T-cell (primary cell): ENCODE results near the gene SH2D2A. TPM values are rescaled to one million over a fixed set of nuclear protein-coding genes. Genes with fewer than 3 reads are reported as not detected.

Experiments used
- ATAC-seq, 4 experiments: fragments of 200-7000 bp in 3 of 4; fragments of 150-1000 bp in 1 of 4; cut with Tn5 transposase; replicated peaks in 1 of 4; 1 replicate in 3 of 4; 2 replicates in 1 of 4; pipeline ENCODE4 v1.10.0; 2021; ENCODE audit warnings: moderate library complexity in 3 of 4, mild to moderate bottlenecking in 2 of 4, moderate number of reproducible peaks in 1 of 4
- CTCF ChIA-PET, 2 donors: fragments of 300-600 bp; sonication (Branson Sonifier 250); formaldehyde crosslinking; loops; one replicate each; lab custom pipeline; 2022; ENCODE audit warnings: antibody characterized with exemption in 2 of 2; lab: Charles Lee
- POLR2A ChIA-PET, 2 donors: fragments of 300-600 bp; sonication (Branson Sonifier 250); formaldehyde crosslinking; loops; one replicate each; lab custom pipeline; 2022; ENCODE audit warnings: antibody characterized with exemption in 2 of 2; lab: Charles Lee
- DNase-seq, 35 experiments: peaks; one replicate each; pipeline versions ENCODE4 v3.0.0 to v3.0.0-alpha.2; 2013 to 2023
- H3K27ac ChIP-seq: one replicate; pipeline ENCODE4 v1.5.1; 2013; ENCODE audit warnings: low read length
- H3K27me3 ChIP-seq, 2 experiments: replicated peaks in 1 of 2; 1 replicate in 1 of 2; 2 replicates in 1 of 2; pipeline versions ENCODE4 v1.6.1 to v1.7.0; 2013; ENCODE audit warnings: low read length in 1 of 2, mixed read lengths in 1 of 2; ENCODE audit not compliant: control insufficient read depth in 2 of 2, insufficient read depth in 2 of 2; ENCODE audit errors: extremely low read depth in 1 of 2
- H3K36me3 ChIP-seq, 2 donors: 1 replicate in 1 of 2; 2 replicates in 1 of 2; pipeline versions ENCODE4 v1.6.1 to v1.7.0; 2013; ENCODE audit warnings: low read length in 1 of 2; ENCODE audit not compliant: control insufficient read depth in 2 of 2, insufficient read depth in 1 of 2; ENCODE audit errors: extremely low read depth in 1 of 2
- H3K4me1 ChIP-seq, 2 experiments: 1 replicate in 1 of 2; 2 replicates in 1 of 2; pipeline versions ENCODE4 v1.6.1 to v1.7.0; 2013; ENCODE audit warnings: low read length in 2 of 2, mixed read lengths in 1 of 2; ENCODE audit not compliant: insufficient read depth in 2 of 2, control insufficient read depth in 1 of 2; ENCODE audit errors: extremely low read depth in 1 of 2
- H3K4me3 ChIP-seq, 2 donors: 1 replicate in 1 of 2; 2 replicates in 1 of 2; pipeline versions ENCODE4 v1.5.1 to v1.7.0; 2013; ENCODE audit warnings: mild to moderate bottlenecking in 2 of 2, low read length in 1 of 2, moderate library complexity in 1 of 2; ENCODE audit not compliant: control insufficient read depth in 1 of 2; ENCODE audit errors: extremely low read depth in 1 of 2
- H3K9me3 ChIP-seq: 2 replicates; pipeline ENCODE4 v1.7.0; 2013
- H3K27ac Mint-ChIP-seq, 2 donors: one replicate each; pipeline ENCODE4 v1.8.0; 2020 to 2021; ENCODE audit warnings: mild to moderate bottlenecking in 2 of 2, mixed read lengths in 2 of 2
- H3K27me3 Mint-ChIP-seq, 2 donors: one replicate each; pipeline ENCODE4 v1.8.0; 2021 to 2022; ENCODE audit warnings: mixed read lengths in 2 of 2
- H3K36me3 Mint-ChIP-seq: one replicate; pipeline ENCODE4 v1.8.0; 2021; ENCODE audit warnings: mixed read lengths
- H3K4me1 Mint-ChIP-seq, 3 donors: one replicate each; pipeline ENCODE4 v1.8.0; 2020 to 2022; ENCODE audit warnings: mixed read lengths in 3 of 3, mild to moderate bottlenecking in 1 of 3
- H3K4me3 Mint-ChIP-seq, 3 donors: one replicate each; pipeline ENCODE4 v1.8.0; 2020 to 2022; ENCODE audit warnings: mild to moderate bottlenecking in 3 of 3, mixed read lengths in 3 of 3, moderate library complexity in 3 of 3
- H3K9me3 Mint-ChIP-seq, 3 donors: one replicate each; pipeline ENCODE4 v1.8.0; 2020 to 2022; ENCODE audit warnings: mixed read lengths in 3 of 3
- WGBS: methylation state at CpG from one replicate; pipeline ENCODE4 v1.1.5; 2013; ENCODE audit warnings: missing lambda C conversion rate; ENCODE audit not compliant: insufficient coverage; 5-methylcytosine and 5-hydroxymethylcytosine counted together
- total RNA-seq, 35 experiments: library from RNA in 6 of 35; stranded (reverse) in 6 of 35; fragments of 120-200 nt in 1 of 35; gene quantifications; one replicate each; pipeline versions ENCODE4 v1.2.1 to v1.2.4 and lab custom pipeline; 2013 to 2026

The SH2D2A gene
- total RNA-seq, 5 donors from 2014 or later (not counting 1 experiment from before 2014, with no cell fraction given): 42.8 to 110 (median 66.8) TPM

GRCh38 chr1:156777573-156777972 lies 39.1 kb downstream of the SH2D2A start:
- peak overlapping the region; percentile 9 to 66 for H3K27ac Mint-ChIP-seq
- 33% methylated on average over 1 of the region's 1 CpG for WGBS
- DNase-seq (no peak), ATAC-seq (peak in 2 of 4 experiments; percentile 33 to 46)
- Histone ChIP-seq H3K27ac (no peak overlapping the region), H3K4me3 (no peak overlapping the region), H3K27me3 (no peaks in the 10 kb centered on the region), H3K36me3 (peaks cover 5 to 13% of the 10 kb centered on the region in 2 donors), H3K9me3 (no peaks in the 10 kb centered on the region), H3K4me1 (peaks cover 14 to 16% of the 10 kb centered on the region in 2 experiments)
- H3K4me3 Mint-ChIP-seq: peak overlapping the region in 1 of 3 donors; percentile 39
- H3K9me3 Mint-ChIP-seq: no peaks in the 10 kb centered on the region
- peaks cover 48 to 57% (median 53%) of the 10 kb centered on the region in 3 donors for H3K4me1 Mint-ChIP-seq
- ChIA-PET POLR2A (no interaction called here), CTCF (interaction anchor here in 1 of 2 donors (1.3 kb wide), 1 partner anchor 51 kb away, joined by 7 read pairs; no protein-coding TSS in a partner anchor)
- H3K27me3 Mint-ChIP-seq: no peaks in the 10 kb centered on the region
- peaks cover 38% of the 10 kb centered on the region for H3K36me3 Mint-ChIP-seq

GRCh38 chr1:156776942-156777341 lies 39.7 kb downstream of the SH2D2A start:
- H3K4me3 Mint-ChIP-seq: peak overlapping the region in 1 of 3 donors; percentile 39
- H3K9me3 ChIP-seq: no peaks in the 10 kb centered on the region
- ChIA-PET CTCF (interaction anchor here in 1 of 2 donors (1.3 kb wide), 1 partner anchor 51 kb away, joined by 7 read pairs; no protein-coding TSS in a partner anchor), POLR2A (no interaction called here)
- H3K27ac ChIP-seq: no peak overlapping the region
- H3K27me3 ChIP-seq: no peaks in the 10 kb centered on the region
- H3K9me3 Mint-ChIP-seq: no peaks in the 10 kb centered on the region
- H3K27ac Mint-ChIP-seq: no peak overlapping the region
- DNase-seq (no peak), ATAC-seq (no peak)
- H3K4me1 ChIP-seq: peaks cover 15 to 16% of the 10 kb centered on the region in 2 experiments
- H3K36me3 ChIP-seq: peaks cover 8 to 9% of the 10 kb centered on the region in 2 donors
- no peak overlapping the region for H3K4me3 ChIP-seq
- peaks cover 32% of the 10 kb centered on the region for H3K36me3 Mint-ChIP-seq
- WGBS: 53% methylated on average over 2 of the region's 4 CpGs
- peaks cover 53 to 58% (median 54%) of the 10 kb centered on the region in 3 donors for H3K4me1 Mint-ChIP-seq
- no peaks in the 10 kb centered on the region for H3K27me3 Mint-ChIP-seq

- no peaks in the 10 kb centered on the region for H3K27me3 ChIP-seq
- ChIA-PET CTCF (no interaction called here), POLR2A (interaction anchor here (0.6 to 1.0 kb wide), 3 partner anchors 24 to 1289 kb away, joined by 3 to 5 read pairs (median 4); no protein-coding TSS in a partner anchor)
- DNase-seq (no peak), ATAC-seq (no peak)
- Mint-ChIP-seq H3K36me3 (peaks cover 30% of the 10 kb centered on the region), H3K27ac (no peak overlapping the region), H3K27me3 (no peaks in the 10 kb centered on the region), H3K9me3 (no peaks in the 10 kb centered on the region), H3K4me1 (peaks cover 51 to 57% (median 53%) of the 10 kb centered on the region in 3 donors), H3K4me3 (no peak overlapping the region)
- H3K4me1 ChIP-seq: peaks cover 15 to 22% of the 10 kb centered on the region in 2 experiments
- H3K9me3 ChIP-seq: no peaks in the 10 kb centered on the region
- H3K4me3 ChIP-seq: no peak overlapping the region
- H3K36me3 ChIP-seq: peaks cover 10 to 12% of the 10 kb centered on the region in 2 donors
- WGBS: 100% methylated on average over 1 of the region's 5 CpGs
- H3K27ac ChIP-seq: no peak overlapping the region
Measured at GRCh38 chr1:156775799-156776198, 40.8 kb downstream of the SH2D2A start.

GRCh38 chr1:156773607-156774006 lies 43.0 kb downstream of the SH2D2A start:
- peaks cover 39% of the 10 kb centered on the region for H3K36me3 Mint-ChIP-seq
- WGBS: 67% methylated on average over 3 of the region's 3 CpGs
- no peak overlapping the region for H3K27ac Mint-ChIP-seq
- H3K27ac ChIP-seq: no peak overlapping the region
- H3K4me1 Mint-ChIP-seq: peaks cover 72 to 77% (median 73%) of the 10 kb centered on the region in 3 donors
- H3K9me3 ChIP-seq: no peaks in the 10 kb centered on the region
- ATAC-seq (no peak), DNase-seq (no peak)
- H3K27me3 Mint-ChIP-seq: no peaks in the 10 kb centered on the region
- H3K27me3 ChIP-seq: no peaks in the 10 kb centered on the region
- peaks cover 15 to 20% of the 10 kb centered on the region in 2 donors for H3K36me3 ChIP-seq
- no peak overlapping the region for H3K4me3 ChIP-seq
- ChIA-PET CTCF (interaction anchor here in 1 of 2 donors (1.1 kb wide), 1 partner anchor 47 kb away, joined by 3 read pairs; no protein-coding TSS in a partner anchor), POLR2A (no interaction called here)
- H3K4me1 ChIP-seq: peaks cover 26 to 32% of the 10 kb centered on the region in 2 experiments
- no peak overlapping the region for H3K4me3 Mint-ChIP-seq
- H3K9me3 Mint-ChIP-seq: no peaks in the 10 kb centered on the region

GRCh38 chr1:156772728-156773497 lies 43.7 kb downstream of the SH2D2A start:
- Histone ChIP-seq H3K36me3 (peaks cover 15 to 20% of the 10 kb centered on the region in 2 donors), H3K4me1 (peaks cover 30 to 39% of the 10 kb centered on the region in 2 experiments), H3K9me3 (no peaks in the 10 kb centered on the region), H3K4me3 (no peak overlapping the region), H3K27me3 (no peaks in the 10 kb centered on the region), H3K27ac (no peak overlapping the region)
- peak overlapping the region in 1 of 2 donors; percentile 65 for H3K27ac Mint-ChIP-seq
- DNase-seq (no peak), ATAC-seq (no peak)
- 81% methylated on average over 7 of the region's 9 CpGs for WGBS
- H3K4me3 Mint-ChIP-seq: no peak overlapping the region
- peaks cover 41% of the 10 kb centered on the region for H3K36me3 Mint-ChIP-seq
- no peaks in the 10 kb centered on the region for H3K27me3 Mint-ChIP-seq
- H3K9me3 Mint-ChIP-seq: no peaks in the 10 kb centered on the region
- ChIA-PET POLR2A (interaction anchor here (0.9 to 1.1 kb wide), 2 partner anchors 9 to 28 kb away, joined by 4 to 6 read pairs; no protein-coding TSS in a partner anchor), CTCF (interaction anchor here in 1 of 2 donors (1.1 kb wide), 1 partner anchor 46 kb away, joined by 3 read pairs; no protein-coding TSS in a partner anchor)
- H3K4me1 Mint-ChIP-seq: peaks cover 71 to 79% (median 73%) of the 10 kb centered on the region in 3 donors

GRCh38 chr1:156772222-156772621 lies 44.4 kb downstream of the SH2D2A start:
- ATAC-seq: no peak
- no peak overlapping the region for H3K27ac ChIP-seq
- no peak for DNase-seq
- no peak overlapping the region for H3K27ac Mint-ChIP-seq
- H3K36me3 ChIP-seq: peaks cover 15 to 20% of the 10 kb centered on the region in 2 donors
- H3K9me3 Mint-ChIP-seq: no peaks in the 10 kb centered on the region
- peaks cover 64 to 74% (median 67%) of the 10 kb centered on the region in 3 donors for H3K4me1 Mint-ChIP-seq
- no peaks in the 10 kb centered on the region for H3K27me3 Mint-ChIP-seq
- no CpG with 5 or more reads among the region's 3 CpGs for WGBS
- no peaks in the 10 kb centered on the region for H3K9me3 ChIP-seq
- H3K4me3 Mint-ChIP-seq: no peak overlapping the region
- no peak overlapping the region for H3K4me3 ChIP-seq
- H3K36me3 Mint-ChIP-seq: peaks cover 38% of the 10 kb centered on the region
- CTCF ChIA-PET: interaction anchor here in 1 of 2 donors (1.1 kb wide), 1 partner anchor 45 kb away, joined by 3 read pairs; no protein-coding TSS in a partner anchor
- peaks cover 23 to 40% of the 10 kb centered on the region in 2 experiments for H3K4me1 ChIP-seq
- H3K27me3 ChIP-seq: no peaks in the 10 kb centered on the region
- POLR2A ChIA-PET: interaction anchor here (0.9 to 1.1 kb wide), 3 partner anchors 9 to 29 kb away, joined by 4 to 6 read pairs (median 6); no protein-coding TSS in a partner anchor
